Measurements from ENCODE around the gene GPBAR1. TPM values are rescaled to one million over a fixed set of nuclear protein-coding genes. Genes with fewer than 3 reads are reported as not detected.

GPBAR1 gene
- total and polyA plus RNA-seq, 2 of the 8 experiments (the other 6 are each of a cell fraction or from before 2014, with no cell fraction given) = 0.32 to 0.59 TPM

GRCh38 chr2:218267259-218267658 lies 6.4 kb downstream of the GPBAR1 start:
- no peak for FAIRE-seq
- H3K4me2 ChIP-seq (ENCODE audit: insufficient read depth in 1 of 2, low read depth in 2 of 2, low read length in 2 of 2) = no peak overlapping the region
- peaks cover 15 to 40% (median 20%) of the 10 kb centered on the region in 4 experiments; a peak in 7 of 8 replicates for H3K36me3 ChIP-seq (ENCODE audit: control insufficient read depth in 2 of 4, insufficient read depth in 4 of 4, low read length in 3 of 4)
- H2BK5ac ChIP-seq (ENCODE audit: low read depth, low read length) = no peak overlapping the region
- DNase-seq (ENCODE audit: low read depth in 1 of 2, low spot score in 2 of 2) = no peak
- no peak overlapping the region for H2BK15ac ChIP-seq (ENCODE audit: low read length)
- WGBS, 2 experiments (ENCODE audit: extremely low coverage in 1 of 2, insufficient coverage in 1 of 2, insufficient read length in 1 of 2, insufficient replicate concordance in 2 of 2, low coverage in 1 of 2, low lambda C conversion rate in 2 of 2, missing lambda C conversion rate in 1 of 2) = 97% methylated on average over 6 of the region's 6 CpGs; no CpG with 5 or more reads in 1 of the 2 experiments
- H4K5ac ChIP-seq (ENCODE audit: insufficient read length, low read depth, low read length) = no peak overlapping the region
- no peak overlapping the region for H2AFZ ChIP-seq (ENCODE audit: low read length)
- H3K27ac ChIP-seq (ENCODE audit: low read depth, low read length) = no peak overlapping the region
- H3K9ac ChIP-seq (replicated peaks in 1 of 4; ENCODE audit: extremely low read depth in 1 of 4, low read depth in 3 of 4, low read length in 3 of 4) = no peak overlapping the region; a peak in 1 of 7 replicates
- H3K4me3 ChIP-seq (ENCODE audit: extremely low read depth in 1 of 4, insufficient read depth in 2 of 4, low read depth in 3 of 4, low read length in 4 of 4) = no peak overlapping the region
- no peaks in the 10 kb centered on the region for H3K9me3 ChIP-seq (ENCODE audit: insufficient read depth in 2 of 2, low read depth in 1 of 2, low read length in 1 of 2)
- H3K23ac ChIP-seq (ENCODE audit: insufficient read length) = no peak overlapping the region
- CTCF ChIA-PET (ENCODE audit: partially characterized antibody) = interaction anchor here (2.5 kb wide), 1 partner anchor 10 kb away, joined by 9 read pairs; no protein-coding TSS in a partner anchor
- peaks cover 10% of the 10 kb centered on the region for H3K23me2 ChIP-seq (ENCODE audit: low read depth, low read length)
- H4K8ac ChIP-seq (ENCODE audit: extremely low read depth, insufficient read depth, low read length) = no peak overlapping the region
- H4K20me1 ChIP-seq (replicated peaks in 1 of 2; ENCODE audit: control insufficient read depth in 1 of 2, insufficient read depth in 2 of 2, low read length in 2 of 2) = peaks cover 0 to 14% of the 10 kb centered on the region in 2 experiments
- H3K18ac ChIP-seq (ENCODE audit: extremely low read depth, low read length) = no peak overlapping the region
- no peak overlapping the region for H2BK12ac ChIP-seq (ENCODE audit: low read depth, low read length)
- H4K91ac ChIP-seq (replicated peaks; ENCODE audit: insufficient read length, low read length) = no peak overlapping the region
- POLR2A ChIA-PET (ENCODE audit: partially characterized antibody) = interaction anchor here (0.6 to 2.3 kb wide), 6 partner anchors 9 to 306 kb away, joined by 3 to 8 read pairs (median 3); no protein-coding TSS in a partner anchor
- no peak overlapping the region for H3K4ac ChIP-seq (replicated peaks; ENCODE audit: insufficient read length, low read depth, low read length)
- H3K27me3 ChIP-seq (replicated peaks in 1 of 4; ENCODE audit: control insufficient read depth in 3 of 4, extremely low read depth in 1 of 4, insufficient read depth in 3 of 4, low read length in 3 of 4) = no peaks in the 10 kb centered on the region
- peaks cover 8% of the 10 kb centered on the region; the same call in 1 of the 2 replicates for H3K79me1 ChIP-seq (ENCODE audit: low read depth, low read length)
- H2BK20ac ChIP-seq (ENCODE audit: low read length) = no peak overlapping the region
- peaks cover 0 to 6% (median 4%) of the 10 kb centered on the region in 4 experiments; a peak in 4 of 7 replicates for H3K4me1 ChIP-seq (replicated peaks in 1 of 4; ENCODE audit: control insufficient read depth in 3 of 4, insufficient read depth in 4 of 4, low read length in 3 of 4)
- H2AK5ac ChIP-seq (ENCODE audit: low read depth, low read length) = no peak overlapping the region
- H3K56ac ChIP-seq (replicated peaks; ENCODE audit: insufficient read length, low read depth, low read length) = no peak overlapping the region
- H2BK120ac ChIP-seq (replicated peaks; ENCODE audit: low read depth, low read length) = no peak overlapping the region
- H3K79me2 ChIP-seq (ENCODE audit: control insufficient read depth in 1 of 2, insufficient read depth in 2 of 2, low read length in 2 of 2) = peaks cover 0 to 10% of the 10 kb centered on the region in 2 experiments; a peak in 2 of 4 replicates
- H3K14ac ChIP-seq (ENCODE audit: insufficient read length) = no peak overlapping the region
- TF ChIP-seq CTCF (IDR thresholded peaks at IDR 0.05; ENCODE audit: control extremely low read depth in 1 of 3, insufficient read depth in 1 of 3, low read depth in 1 of 3, low read length in 3 of 3) = no peak
